ENCODE results near the gene C16orf74.

C16orf74 gene

DNA sequence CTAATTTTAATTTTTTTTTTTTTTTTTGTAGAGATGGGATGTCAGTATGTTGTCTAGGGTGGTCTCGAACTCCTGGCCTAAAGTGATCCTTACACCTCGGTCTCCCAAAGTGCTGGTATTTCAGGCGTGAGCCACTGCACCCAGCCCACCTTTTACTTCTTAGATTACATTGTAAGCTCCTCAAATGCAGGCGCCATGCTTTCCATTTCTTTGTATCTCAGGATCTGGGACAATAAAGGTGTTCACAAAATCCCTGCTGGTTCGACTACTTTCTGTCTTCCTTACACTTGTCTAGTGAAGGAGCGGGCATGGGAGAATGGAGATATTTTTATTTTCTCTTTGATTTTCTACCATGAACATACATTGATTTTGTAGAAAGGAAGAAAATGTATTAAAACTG is 23.2 kb upstream of the C16orf74 start:
- DNase-seq (ENCODE audit: low read depth), result no peak

DNA sequence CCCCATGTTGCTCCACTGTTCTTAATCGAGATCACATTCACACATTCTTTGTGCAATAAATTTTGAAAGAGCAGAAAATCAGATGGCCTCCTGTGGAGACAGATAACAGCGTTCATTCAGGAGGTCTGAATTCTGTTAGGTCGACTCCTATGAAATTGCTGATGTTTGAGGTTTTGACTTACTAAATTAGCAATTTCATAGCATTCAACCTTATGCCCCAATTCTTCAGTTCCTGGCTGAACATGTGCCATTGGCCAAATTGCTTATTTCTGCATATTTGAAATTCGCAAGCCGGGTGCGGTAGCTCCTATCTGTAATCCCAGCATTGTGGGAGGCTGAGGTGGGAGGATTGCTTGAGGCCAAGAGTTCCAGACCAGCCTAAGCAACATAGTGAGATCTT is 22.1 kb upstream of the C16orf74 start:
- no peak for DNase-seq (ENCODE audit: low read depth)

DNA sequence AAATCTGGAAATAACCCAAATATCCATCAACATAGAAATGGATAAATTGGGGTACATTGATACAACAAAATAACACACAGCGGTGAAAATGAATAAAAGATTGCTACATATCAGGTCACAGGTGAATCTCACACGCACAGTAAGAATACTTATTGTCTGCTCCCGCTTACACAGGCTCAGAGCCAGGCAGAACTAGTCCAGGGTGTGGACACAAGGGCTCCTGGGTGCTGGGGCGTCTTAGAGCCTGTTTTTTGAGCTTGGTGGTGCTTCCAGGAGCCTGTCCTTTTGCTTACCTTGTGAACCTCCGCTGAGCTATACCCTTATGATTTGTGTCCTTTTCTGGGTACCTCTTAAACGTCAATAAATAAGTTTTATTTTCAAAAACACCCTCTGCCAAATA is 19.8 kb upstream of the C16orf74 start:
- no peak for DNase-seq (ENCODE audit: low read depth)

DNA sequence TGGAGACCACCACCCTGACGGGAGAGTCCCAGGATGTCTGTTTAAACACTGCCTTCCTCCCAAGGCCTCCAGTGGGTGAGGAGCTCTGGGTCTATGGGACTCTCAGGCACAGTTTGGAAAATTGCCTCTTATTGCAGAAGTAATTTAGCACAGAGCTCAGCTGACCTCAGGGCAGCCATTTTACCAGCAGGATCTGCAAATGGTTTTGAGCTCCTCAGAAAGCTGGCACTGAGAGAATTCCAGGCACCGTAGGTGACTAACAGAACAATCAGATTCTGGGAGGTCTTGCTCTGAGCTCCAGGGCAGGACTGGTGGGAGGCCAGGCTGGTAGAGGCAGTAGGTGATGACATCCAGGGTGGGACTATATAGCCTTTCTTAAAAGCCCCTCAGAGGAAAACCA is 17.3 kb upstream of the C16orf74 start:
- no peak for DNase-seq (ENCODE audit: low read depth)

DNA sequence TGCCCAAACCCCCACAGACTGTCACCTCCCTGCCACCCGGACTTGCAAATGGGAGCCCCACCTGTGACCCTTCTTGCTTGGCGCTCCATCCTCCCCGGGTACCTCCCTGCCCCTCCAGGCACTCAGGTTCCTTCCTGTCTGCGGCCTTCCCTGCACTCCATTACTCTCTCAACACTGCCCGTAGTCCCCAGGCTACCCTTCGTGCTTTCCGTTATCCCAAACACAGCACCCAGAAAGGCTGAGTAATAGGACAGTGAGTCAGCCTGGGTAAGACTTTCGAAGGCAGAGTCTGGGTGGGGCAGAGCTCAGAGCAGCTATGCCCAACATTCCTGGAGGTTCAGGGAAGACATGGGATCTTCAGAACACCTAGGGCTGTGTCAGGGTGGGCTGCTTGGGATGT is 16.6 kb upstream of the C16orf74 start:
- no peak for DNase-seq (ENCODE audit: low read depth)

DNA sequence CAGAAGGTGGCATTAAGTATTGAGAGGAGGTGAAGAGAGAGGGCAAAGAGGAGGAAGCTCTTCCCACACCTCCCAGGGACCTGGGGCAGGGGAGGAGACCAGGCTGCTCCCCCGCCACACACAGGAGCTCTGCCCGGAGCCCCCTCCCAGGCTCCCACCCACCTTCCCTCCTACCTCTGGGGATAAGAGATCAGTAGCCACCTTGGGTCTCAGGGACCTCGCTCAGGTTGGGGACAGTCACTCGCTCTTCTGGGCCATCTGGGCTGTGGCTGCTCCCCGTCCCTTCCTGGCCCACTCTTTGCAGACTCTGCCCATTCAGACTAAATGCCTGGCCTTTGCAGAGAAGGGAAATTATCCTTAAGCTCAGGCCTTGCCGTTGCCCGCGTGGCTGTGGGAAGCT is 14.9 kb upstream of the C16orf74 start:
- no peak for DNase-seq (ENCODE audit: low read depth)

DNA sequence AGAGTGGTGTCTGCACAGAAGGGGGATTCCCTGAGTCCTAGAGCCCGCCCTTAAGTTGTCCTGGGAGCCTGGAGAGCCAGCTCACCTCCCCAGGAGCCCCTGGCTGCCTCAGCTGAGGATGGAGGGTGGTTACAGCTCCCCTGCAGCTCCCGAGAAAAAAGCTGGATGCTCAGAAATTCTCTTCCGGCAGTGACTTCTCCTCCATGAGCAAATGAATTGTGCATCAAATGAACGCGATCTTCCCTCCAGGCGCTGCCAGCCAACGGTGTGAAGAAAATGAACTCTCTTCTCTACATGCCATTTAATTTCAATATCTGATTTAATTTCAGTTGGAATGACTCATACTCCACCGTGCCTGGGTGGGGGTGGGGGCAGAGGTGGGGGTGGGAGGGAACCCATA is 14.3 kb upstream of the C16orf74 start:
- no peak for DNase-seq (ENCODE audit: low read depth)

DNA sequence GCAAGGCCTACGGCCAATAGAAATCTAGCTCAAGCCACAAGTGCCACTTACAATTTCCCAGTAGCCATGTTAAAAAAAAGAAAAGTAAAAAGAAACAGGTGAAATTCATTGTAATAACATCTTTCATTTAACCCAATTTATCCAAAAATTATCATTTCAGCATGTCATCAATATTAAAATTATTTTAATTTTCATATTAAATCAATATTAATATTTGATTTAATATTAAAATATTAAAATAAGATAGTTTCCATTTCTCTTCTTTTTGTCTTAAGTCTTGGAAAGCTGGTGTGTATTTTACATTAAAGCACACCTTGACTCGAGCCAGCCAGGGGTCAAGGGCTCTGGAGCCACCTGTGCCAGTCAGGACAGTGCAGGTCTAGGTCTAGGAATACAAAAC is 12.7 kb upstream of the C16orf74 start:
- no peak for DNase-seq (ENCODE audit: low read depth)

DNA sequence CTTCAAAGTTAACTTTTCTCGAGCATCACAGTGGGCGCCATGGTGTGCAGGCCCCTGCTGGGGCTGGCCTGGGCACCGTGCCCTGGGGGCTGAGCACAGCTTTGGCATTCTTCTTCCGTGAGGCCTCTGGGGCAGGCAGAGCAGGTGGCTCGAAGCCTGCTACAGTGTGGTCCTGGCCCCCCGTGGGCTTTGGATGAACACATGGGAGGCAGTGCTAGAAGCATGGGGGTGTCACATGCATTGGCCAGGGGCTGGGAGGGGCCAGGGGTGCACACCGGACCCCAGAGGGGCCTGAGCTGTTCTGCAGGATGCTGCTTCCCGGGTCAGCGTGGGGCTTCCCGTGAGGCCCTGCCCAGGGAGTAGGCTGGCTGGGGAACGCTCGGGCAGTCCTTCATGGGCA is 12.1 kb upstream of the C16orf74 start:
- no peak for DNase-seq (ENCODE audit: low read depth)

DNA sequence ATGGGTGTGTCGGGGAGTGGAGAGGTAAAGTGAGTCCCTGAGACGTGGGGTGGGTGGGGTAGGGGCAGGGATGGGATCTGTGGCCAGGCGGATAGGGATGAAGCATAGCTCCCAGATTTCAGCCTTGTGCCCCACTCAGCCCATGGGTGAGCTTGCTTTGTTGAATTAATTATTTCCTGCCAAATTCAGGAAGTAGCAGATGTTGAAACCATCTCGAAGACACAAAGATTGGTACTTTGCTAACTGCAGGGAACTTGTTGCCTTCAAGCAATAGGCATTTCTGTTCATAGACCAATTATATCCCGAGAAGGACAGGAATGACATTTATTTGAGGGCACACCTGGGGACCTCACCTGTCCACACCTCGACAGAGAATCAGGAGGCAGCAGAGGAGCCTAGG is 11.0 kb upstream of the C16orf74 start:
- no peak for DNase-seq (ENCODE audit: low read depth)

DNA sequence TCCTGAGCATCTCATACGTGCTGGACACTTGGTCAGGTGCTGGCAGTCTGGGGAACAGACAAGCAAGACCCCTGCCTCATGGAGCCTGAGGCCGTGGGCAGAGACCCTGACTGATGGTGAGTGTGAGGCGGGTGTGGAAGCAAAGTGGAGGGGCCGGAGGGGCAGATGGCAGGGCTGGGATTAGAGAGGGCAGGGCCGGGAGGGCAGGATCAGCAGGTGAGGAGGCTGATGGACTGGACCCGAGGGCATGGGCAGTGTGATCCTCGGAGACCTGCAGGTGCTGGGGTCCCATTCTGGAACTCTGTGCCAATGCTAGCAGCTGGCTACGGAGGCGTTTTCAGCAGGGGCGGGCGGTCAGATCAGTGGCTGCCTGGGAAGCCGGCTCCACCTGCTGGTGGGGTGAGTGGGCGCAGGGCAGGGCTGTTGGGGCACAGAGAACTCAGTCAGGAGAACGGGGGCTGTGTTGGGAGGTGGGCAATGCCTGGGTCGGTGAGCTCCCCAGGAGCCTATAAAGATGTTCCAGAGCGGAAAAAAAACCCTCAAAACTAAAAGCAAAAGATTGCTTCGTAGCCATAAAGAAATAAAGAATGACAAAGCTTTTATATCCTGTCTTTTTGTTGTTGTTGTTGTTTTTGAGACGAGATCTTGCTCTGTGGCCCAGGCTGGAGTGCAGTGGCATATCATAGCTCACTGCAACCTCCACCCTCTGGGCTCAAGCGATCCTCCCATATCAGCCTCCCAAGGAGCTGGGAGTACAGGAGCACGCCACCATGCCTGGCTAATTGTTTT is 8.9 kb upstream of the C16orf74 start:
- DNase-seq (ENCODE audit: low read depth), result no peak

DNA sequence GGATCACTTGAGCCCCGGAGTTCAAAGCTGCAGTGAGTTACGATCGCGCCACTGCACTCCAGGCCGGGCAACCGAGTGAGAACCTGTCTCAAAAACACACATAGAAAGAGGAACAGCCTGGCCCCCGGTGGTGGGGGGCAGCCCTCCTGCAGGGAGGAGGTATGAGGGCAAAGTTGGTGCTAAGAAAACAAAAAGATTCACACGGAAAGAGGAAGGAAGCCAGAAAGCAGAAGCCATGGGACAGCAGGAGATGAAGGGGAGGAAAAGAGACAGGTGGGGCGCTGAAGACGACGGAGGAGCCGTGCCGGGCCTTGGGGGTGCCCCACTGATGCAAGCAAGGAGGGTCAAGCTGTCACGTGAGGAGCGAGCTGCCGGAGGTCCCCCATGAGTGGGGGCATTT is 8.2 kb upstream of the C16orf74 start:
- DNase-seq (ENCODE audit: low read depth), result no peak

DNA sequence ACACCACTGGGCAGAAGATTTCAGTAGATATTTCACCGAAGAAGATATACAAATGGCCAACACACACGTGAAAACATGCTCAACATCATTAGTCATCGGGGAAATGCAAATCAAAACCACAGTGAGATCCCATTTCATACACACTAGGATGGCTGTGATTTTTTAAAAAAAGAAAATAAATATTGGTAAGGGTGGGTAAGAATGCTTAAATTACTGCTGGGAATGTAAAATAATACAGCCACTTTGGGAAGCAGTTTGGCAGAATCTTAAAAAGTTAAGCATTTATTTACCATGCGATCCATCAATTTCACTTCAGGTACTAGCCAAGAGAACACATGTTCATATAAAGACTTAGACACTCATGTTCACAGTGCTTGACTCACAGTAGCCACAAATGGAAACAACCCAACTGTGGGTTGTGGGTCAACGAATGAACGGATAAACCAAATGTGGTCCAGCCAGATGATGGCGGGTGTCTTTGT is 6.5 kb upstream of the C16orf74 start:
- DNase-seq (ENCODE audit: low read depth), result no peak

DNA sequence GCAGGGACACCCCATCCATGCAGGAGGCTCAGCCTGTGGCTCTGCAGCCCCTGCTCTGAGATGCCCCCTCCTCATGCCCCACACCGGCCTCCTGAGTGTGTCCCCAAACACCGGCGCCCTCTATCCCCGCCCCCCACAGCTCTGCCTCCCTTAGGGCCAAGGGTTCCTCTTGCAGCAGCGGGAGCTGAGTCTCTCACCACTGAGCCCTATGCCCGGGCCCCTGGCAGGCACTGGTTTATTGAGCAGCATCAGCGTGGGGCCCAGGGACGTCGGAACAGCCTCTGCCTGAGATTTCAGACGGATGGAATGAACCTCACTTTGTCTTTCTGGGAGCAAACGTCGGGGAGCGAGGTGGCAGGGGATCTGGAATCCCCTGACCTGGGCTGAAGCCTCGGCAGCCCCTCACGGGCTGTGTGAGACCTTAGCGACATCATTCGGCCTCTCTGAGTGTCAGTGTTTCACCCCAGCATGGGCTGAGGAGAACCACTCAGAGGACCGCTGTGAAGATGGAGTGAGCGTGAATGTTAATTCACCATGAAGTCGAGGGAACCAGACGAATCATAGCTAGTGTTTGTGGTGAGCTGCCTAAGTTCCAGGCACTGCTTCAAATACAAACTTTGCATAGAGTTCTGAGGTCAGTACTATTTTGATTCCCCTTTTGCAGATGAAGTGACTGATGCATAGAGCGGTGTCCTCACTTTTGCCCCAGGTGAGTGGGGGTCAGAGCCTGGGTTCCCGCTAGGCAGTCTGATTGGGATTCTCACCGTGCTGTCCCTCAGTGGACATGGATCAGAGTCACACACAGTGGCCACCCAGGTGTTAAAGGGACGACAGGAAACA is 5.3 kb upstream of the C16orf74 start:
- no peak for DNase-seq (ENCODE audit: low read depth)

DNA sequence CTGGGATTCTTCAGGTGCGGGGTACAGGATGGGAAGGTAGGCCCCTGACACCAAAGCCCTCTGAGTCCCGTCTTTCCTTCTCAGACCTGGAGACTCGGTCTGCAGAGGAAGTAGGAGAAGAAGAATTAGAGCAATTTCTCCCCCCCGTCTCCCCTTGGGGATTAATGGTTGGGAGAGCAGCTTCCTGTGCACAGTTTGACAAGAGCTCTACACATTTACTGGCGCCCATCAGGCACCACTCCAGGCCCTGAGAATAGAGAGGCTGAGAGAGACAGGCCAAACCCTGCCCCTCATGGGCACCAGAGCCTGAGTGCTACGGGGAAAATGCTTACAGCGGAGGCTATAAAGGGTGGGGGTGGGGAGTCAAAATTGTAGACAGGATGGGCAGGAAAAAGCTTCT is 3.5 kb upstream of the C16orf74 start:
- no peak for DNase-seq (ENCODE audit: low read depth)

DNA sequence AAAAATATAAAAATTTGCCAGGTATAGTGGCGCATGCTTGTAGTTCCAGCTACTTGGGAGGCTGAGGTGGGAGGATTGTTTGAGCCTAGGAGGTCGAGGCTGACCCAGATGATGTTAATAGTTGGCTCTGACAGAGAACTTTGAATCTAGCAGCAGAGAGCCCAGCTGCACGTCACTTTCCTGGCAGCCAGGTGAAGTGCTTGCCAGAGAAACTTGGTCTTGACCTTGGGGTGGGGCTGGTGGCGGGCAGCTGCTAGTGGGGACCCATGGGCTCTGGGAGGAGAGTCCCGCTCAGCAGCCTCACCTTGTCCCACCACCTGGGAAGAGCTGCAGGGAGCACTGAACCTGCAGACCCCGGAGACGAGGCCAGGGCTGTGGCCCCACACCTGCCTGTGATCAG is 3.1 kb upstream of the C16orf74 start:
- no peak for DNase-seq (ENCODE audit: low read depth)

DNA sequence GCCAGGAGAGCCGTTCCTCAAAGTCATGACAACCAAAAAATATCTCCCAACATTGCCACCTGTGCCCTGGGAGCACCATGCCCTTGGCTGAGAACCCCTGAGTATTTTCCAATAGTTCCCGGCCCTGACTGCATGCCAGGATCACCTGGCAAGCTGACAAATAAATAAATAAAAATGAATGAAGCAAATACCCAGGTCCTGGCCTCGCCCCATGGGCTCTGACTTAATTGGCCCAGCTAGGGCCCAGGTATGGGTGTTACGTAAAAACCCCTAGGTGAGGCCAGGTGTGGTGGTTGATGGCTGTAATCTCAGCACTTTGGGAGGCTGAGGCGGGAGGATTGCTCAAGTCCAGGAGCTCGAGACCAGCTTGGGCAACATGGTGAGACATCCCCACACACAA is 2.7 kb upstream of the C16orf74 start:
- no peak for DNase-seq (ENCODE audit: low read depth)

DNA sequence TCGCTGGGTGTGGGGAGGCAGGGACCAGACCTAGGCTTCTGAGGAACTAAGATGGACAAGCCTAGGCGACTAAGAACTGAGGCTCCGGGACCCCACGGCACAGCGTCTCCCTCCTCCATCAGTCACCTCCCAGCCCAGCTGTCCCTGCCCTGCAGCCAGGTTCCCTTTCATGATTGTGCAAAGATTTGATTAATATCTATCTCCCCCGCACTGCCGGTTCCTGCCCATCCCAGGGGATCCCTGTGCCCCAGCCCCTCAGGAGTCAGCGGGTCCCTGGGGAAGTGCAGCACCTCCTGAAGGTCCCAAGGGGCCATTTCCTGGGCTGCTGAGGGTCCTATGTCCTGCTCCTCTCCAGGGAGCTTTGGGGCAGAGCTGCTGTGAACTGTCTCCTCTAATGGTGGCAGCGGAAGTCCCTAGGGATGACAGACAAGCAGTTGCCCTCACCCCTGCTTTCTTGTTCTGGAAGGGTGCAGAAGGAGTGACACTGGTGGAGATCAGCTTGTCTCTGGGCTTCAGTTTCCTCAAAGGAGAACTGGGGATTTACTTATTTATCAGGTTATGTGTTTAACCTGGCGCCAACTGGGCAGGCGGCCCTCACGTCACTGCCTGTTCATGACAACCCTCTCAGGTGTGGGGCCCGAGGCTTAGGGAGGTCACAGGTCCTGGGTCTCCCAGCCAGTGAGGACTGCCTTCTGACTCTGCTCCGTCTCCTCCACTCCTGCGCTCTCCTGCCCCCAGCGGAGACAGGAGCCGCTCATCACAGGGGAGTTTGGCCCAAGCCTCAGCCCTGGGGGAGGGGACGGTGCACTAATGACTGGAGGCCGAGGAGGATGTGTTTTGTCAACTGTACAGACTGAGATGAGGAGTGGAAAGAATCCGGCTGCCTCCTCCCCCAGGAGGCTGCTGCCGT is 1.9 kb upstream of the C16orf74 start:
- DNase-seq (ENCODE audit: low read depth), result no peak

DNA sequence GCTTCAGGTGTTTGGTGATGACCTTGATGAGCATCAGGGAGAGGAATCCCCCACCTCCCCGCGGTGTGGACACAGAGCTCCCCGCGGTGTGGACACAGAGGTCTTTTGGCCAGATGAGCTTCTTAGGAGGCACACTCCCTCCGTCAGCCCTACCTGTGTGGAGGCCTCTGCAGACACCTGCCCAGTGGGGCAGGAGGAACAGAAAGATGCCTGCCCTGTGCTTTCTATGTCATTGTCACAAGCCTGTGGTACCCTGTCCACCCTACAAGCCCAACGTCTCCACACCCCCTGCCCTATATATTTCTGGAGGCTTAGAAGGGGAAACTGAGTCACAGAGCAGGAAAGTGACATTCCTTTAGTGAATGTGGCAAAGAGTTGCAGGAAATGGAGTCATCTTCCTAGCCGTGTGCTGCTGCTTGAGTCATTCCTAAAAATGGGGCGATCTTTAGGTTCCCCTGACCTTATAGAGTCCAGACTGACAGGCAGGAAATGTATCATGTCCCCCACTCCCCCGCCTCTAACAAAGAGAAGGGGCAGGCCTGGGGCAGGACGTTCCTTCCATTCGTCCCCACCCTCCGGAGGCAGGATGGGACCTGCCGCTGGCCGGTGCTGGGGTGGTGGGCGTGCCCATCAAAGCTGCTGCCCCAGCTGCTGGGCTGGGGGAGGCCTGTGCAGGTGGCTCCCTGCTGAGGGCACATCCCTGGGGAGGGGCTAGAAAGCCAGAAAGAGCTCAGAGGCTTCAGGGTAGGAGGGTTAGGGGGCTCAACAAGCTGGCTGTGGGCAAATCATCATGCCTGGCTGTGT is 1.0 kb upstream of the C16orf74 start:
- no peak for DNase-seq (ENCODE audit: low read depth)

DNA sequence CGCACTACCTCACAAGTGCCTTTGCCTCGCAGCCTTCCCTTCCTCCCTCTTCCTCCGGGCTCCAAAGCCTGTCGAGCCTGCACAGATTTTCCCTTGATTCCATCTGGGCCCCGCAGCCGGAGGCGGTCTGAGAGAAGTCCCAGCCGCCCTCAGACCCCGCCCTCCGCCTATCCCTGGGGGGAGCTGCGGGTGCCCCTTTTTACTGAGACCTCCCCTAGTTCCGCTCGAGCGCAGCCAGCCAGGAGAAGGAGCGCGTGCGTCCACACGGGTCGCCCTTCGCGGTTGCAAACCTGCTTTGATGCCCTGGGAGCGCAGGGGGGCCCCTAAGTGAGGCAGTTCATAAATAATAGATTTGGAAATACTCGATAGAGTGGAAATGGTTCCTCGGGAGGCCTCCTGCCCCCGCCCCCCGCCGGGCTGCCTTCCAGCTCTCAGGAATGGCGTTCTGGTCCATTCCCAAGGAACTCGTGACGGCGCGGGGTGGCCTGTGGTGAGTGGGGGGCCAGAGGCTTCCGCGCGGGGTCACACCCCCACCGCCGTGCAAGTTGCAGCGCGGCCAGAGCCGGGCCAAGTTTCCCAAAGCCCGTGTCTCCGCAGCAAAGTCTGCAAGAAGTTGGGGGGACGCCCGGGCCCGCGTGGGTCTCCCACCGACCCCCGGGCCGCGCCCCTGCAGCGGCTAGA is 610 bp downstream of the C16orf74 start:
- DNase-seq (ENCODE audit: low read depth), result no peak

DNA sequence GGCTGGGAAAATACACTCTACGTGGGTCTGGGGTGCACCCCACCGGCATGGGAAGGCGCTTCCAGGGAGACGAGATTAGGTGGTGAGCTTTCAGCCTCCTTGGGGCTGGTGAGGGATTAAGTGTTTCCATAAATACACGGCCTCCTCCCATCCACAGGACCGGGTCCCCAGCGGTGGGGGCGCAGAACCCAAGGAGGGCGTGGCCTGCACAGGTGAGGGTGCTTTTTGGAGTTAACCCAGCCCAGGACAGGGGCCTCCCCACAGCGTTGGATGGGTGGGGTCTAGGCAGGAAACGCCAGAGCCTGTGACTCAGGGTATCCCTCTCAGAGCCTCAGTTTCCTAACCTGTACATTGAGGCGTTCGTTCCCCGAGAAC is 1.1 kb downstream of the C16orf74 start:
- DNase-seq (ENCODE audit: low read depth), result no peak

Measured in activated T-helper 1 cell treated with Interleukin-2 at 50 U/mL for 16 hours (primary cell).